Transverse colon (tissue), 4 donors: ENCODE data around the gene THSD4.

Experiments
- CTCF ChIP-seq, 5 experiments: fragments of 200-600 bp in 3 of 5; fragments of 450-650 bp in 2 of 5; sonication (generic) in 3 of 5; IDR thresholded peaks; 1 replicate in 2 of 5; 2 replicates in 3 of 5; pipeline ENCODE4 v1.5.1; 2016 to 2017; ENCODE audit warnings: antibody characterized with exemption in 5 of 5, inconsistent platforms in 3 of 5, mild to moderate bottlenecking in 2 of 5, moderate library complexity in 1 of 5
- EP300 ChIP-seq: sonication (generic); formaldehyde crosslinking; IDR thresholded peaks from one replicate; pipeline ENCODE4 v1.6.1; 2017; ENCODE audit warnings: antibody characterized with exemption, low read depth
- POLR2AphosphoS5 ChIP-seq, 3 donors: sonication (generic); formaldehyde crosslinking; IDR thresholded peaks; one replicate each; pipeline ENCODE4 v1.6.1; 2016; ENCODE audit warnings: antibody characterized with exemption in 3 of 3

- TF ChIP-seq CTCF (IDR thresholded peaks at IDR 0.05) = no peak
- TF ChIP-seq EP300 = no peak
- no peak for TF ChIP-seq POLR2AphosphoS5 (IDR thresholded peaks at IDR 0.05)
Measured at GRCh38 chr15:71335591-71335990, 220.3 kb downstream of the THSD4 start.
